B cell (primary cell): ENCODE measurements around the gene COL21A1. TPM values are rescaled to one million over a fixed set of nuclear protein-coding genes. Genes with fewer than 3 reads are reported as not detected.

Source experiments
- ATAC-seq: fragments of 200-7000 bp; cut with Tn5 transposase; one replicate; pipeline ENCODE4 v1.10.0; 2021; ENCODE audit warnings: low read depth, mild to moderate bottlenecking, moderate number of reproducible peaks, moderate library complexity
- CTCF ChIA-PET: fragments of 350-600 bp; sonication (Branson Sonifier 250); formaldehyde crosslinking; loops from one replicate; lab custom pipeline; 2021; ENCODE audit warnings: antibody characterized with exemption, inconsistent platforms; lab: Charles Lee
- POLR2A ChIA-PET: fragments of 350-600 bp; sonication (Branson Sonifier 250); formaldehyde crosslinking; loops from one replicate; lab custom pipeline; 2021; ENCODE audit warnings: antibody characterized with exemption; lab: Charles Lee
- DNase-seq: peaks from one replicate; pipeline ENCODE4 v3.0.0; 2013
- H2AFZ ChIP-seq: 2 replicates; pipeline ENCODE4 v1.6.1; 2012; ENCODE audit warnings: mild to moderate bottlenecking, low read depth, low read length; ENCODE audit not compliant: insufficient read depth, poor library complexity, severe bottlenecking
- H3K27ac ChIP-seq, 2 donors: 1 replicate in 1 of 2; 2 replicates in 1 of 2; pipeline ENCODE4 v1.5.1; 2012 to 2013; ENCODE audit warnings: low read length in 2 of 2, mild to moderate bottlenecking in 2 of 2, moderate library complexity in 1 of 2
- H3K27me3 ChIP-seq, 4 experiments: fragments of 200-600 bp in 1 of 4; sonication (generic) in 1 of 4; replicated peaks in 1 of 4; 1 replicate in 2 of 4; 2 replicates in 2 of 4; pipeline versions ENCODE4 v1.6.1 to v1.7.0; 2013 to 2016; ENCODE audit warnings: low read length in 3 of 4, mild to moderate bottlenecking in 2 of 4, mixed read lengths in 1 of 4, moderate library complexity in 1 of 4; ENCODE audit not compliant: insufficient read depth in 4 of 4, control insufficient read depth in 3 of 4; ENCODE audit errors: control extremely low read depth in 1 of 4
- H3K36me3 ChIP-seq, 2 experiments: replicated peaks in 1 of 2; 1 replicate in 1 of 2; 2 replicates in 1 of 2; pipeline versions ENCODE4 v1.6.1 to v1.7.1; 2013; ENCODE audit warnings: low read length in 1 of 2; ENCODE audit not compliant: insufficient read depth in 2 of 2, control insufficient read depth in 1 of 2; ENCODE audit errors: control extremely low read depth in 1 of 2, extremely low read depth in 1 of 2
- H3K4me1 ChIP-seq, 2 donors: fragments of 200-600 bp in 1 of 2; sonication (generic) in 1 of 2; 1 replicate in 1 of 2; 2 replicates in 1 of 2; pipeline versions ENCODE4 v1.5.1 to v1.6.1; 2013 to 2017; ENCODE audit warnings: low read length in 2 of 2; ENCODE audit not compliant: control insufficient read depth in 2 of 2, insufficient read depth in 2 of 2
- H3K4me2 ChIP-seq: replicated peaks from 2 replicates; pipeline ENCODE3; 2012; ENCODE audit warnings: mild to moderate bottlenecking, low read depth, low read length; ENCODE audit not compliant: poor library complexity, severe bottlenecking
- H3K4me3 ChIP-seq, 5 experiments: fragments of 200-600 bp in 1 of 5; sonication (generic) in 1 of 5; 1 replicate in 3 of 5; 2 replicates in 2 of 5; pipeline versions ENCODE4 v1.5.1 to v1.7.0; 2011 to 2016; ENCODE audit warnings: low read length in 4 of 5, mild to moderate bottlenecking in 4 of 5, low read depth in 2 of 5, control low read depth in 1 of 5, moderate library complexity in 1 of 5; ENCODE audit not compliant: insufficient read depth in 1 of 5; ENCODE audit errors: control extremely low read depth in 1 of 5, extremely low read depth in 1 of 5
- H3K79me2 ChIP-seq: fragments of 200-600 bp; sonication (generic); one replicate; pipeline ENCODE4 v1.6.0; 2016; ENCODE audit warnings: low read length; ENCODE audit not compliant: control insufficient read depth, insufficient read depth
- H3K9ac ChIP-seq: fragments of 200-600 bp; sonication (generic); 2 replicates; pipeline ENCODE4 v1.6.1; 2017; ENCODE audit warnings: mild to moderate bottlenecking, low read length, moderate library complexity
- H3K9me3 ChIP-seq, 3 donors: one replicate each; pipeline versions ENCODE4 v1.6.1 to v1.7.1; 2013; ENCODE audit warnings: low read length in 2 of 3; ENCODE audit not compliant: control insufficient read depth in 2 of 3, insufficient read depth in 1 of 3; ENCODE audit errors: control extremely low read depth in 1 of 3
- H4K20me1 ChIP-seq: 2 replicates; pipeline ENCODE4 v1.6.0; 2012; ENCODE audit warnings: mild to moderate bottlenecking, low read length; ENCODE audit not compliant: insufficient read depth, control insufficient read depth, poor library complexity, severe bottlenecking
- H3K27ac Mint-ChIP-seq: one replicate; pipeline ENCODE4 v1.8.0; 2021; ENCODE audit warnings: mixed read lengths
- H3K27me3 Mint-ChIP-seq: one replicate; pipeline ENCODE4 v1.8.0; 2021; ENCODE audit warnings: mixed read lengths
- H3K4me1 Mint-ChIP-seq: one replicate; pipeline ENCODE4 v1.8.0; 2021; ENCODE audit warnings: mixed read lengths
- H3K4me3 Mint-ChIP-seq: one replicate; pipeline ENCODE4 v1.8.0; 2021; ENCODE audit warnings: mixed read lengths
- H3K9me3 Mint-ChIP-seq: one replicate; pipeline ENCODE4 v1.8.0; 2022; ENCODE audit warnings: mixed read lengths; ENCODE audit not compliant: insufficient read depth
- EZH2 ChIP-seq: IDR thresholded peaks from 2 replicates; pipeline ENCODE4 v1.6.1; 2012; ENCODE audit warnings: borderline replicate concordance, low read depth, mild to moderate bottlenecking, moderate library complexity, low read length; ENCODE audit not compliant: insufficient read depth, poor library complexity, severe bottlenecking
- WGBS: methylation state at CpG from one replicate; pipeline ENCODE4 v1.1.5; 2013; ENCODE audit warnings: missing lambda C conversion rate; ENCODE audit not compliant: insufficient coverage; 5-methylcytosine and 5-hydroxymethylcytosine counted together
- intact Hi-C: fragments of 100-400 bp; cut with micrococcal nuclease; formaldehyde crosslinking; loops from one replicate; pipeline ENCODE4 v1.10.0; 2022
- polyA plus RNA-seq: library from polyadenylated mRNA; depleted of rRNA; stranded (reverse); fragments of >200 nt; gene quantifications from 2 replicates; pipeline ENCODE4 v1.2.3, GENCODE V29; 2012
- total RNA-seq, 2 donors: library from RNA; stranded (reverse); fragments of 120-200 nt in 1 of 2; gene quantifications; 1 replicate in 1 of 2; 2 replicates in 1 of 2; pipeline versions ENCODE4 v1.2.3 to v1.2.4, GENCODE V29; 2013 to 2022
- TF ChIP-seq, protein P1 (sequence below): fragments of 200-600 bp; IDR thresholded peaks from one replicate; pipeline ENCODE4 v1.8.0; 2022; ENCODE audit warnings: antibody characterized with exemption, mild to moderate bottlenecking

Gene COL21A1
- total and polyA plus RNA-seq, 2 donors (not counting 1 experiment from before 2014, with no cell fraction given) = not detected

DNA sequence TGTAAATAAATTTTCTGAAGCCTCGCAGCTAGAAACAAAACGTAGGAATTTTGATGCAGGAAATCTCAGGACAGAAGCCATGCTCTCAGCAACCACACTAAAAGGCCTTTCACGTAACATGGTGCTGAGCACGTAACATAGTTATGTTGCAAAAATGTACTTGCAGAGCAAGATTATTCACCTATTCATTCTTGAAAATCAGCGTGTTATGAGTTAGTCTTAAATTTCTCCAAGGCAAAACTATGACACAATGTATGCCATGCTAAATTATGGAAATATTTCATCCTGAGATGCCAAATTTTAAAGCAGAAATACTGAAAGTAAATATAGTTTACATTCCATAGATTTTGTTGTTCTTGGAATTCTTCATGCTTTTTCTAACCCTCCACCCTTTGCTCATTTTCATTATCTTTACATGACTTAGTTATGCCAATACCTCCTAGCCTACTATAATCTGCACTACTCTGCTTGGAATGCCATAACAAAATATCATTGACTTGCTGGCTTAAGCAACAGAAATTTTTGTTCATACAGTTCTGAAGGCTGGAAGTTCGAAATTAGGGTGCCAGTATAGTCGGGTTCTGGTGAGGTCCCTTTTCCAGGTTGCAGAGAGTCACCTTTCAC, 192.2 kb downstream of the COL21A1 start:
- intact Hi-C loops = no loop called here

DNA sequence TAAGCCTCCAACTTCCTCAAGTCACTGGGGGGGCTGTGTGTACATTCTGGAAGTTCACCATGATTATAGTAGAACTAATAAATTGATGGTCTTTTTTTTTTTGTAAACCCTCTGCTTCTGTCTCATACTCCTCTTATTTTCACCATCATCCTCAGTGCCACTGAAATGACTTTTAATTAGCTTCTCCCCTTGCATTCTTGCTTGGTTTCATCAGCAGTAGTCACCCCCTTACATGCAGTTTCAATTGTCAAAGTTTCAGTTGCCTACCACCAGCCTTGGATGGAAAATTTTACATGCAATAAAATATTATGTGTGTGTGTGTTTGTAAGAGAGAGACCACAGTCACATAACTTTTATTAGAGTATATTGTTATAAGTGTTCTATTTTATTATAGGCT, 196.2 kb downstream of the COL21A1 start:
- Mint-ChIP-seq H3K27me3 (no peaks in the 10 kb centered on the region), H3K4me3 (no peak overlapping the region), H3K27ac (no peak overlapping the region), H3K4me1 (no peaks in the 10 kb centered on the region), H3K9me3 (no peaks in the 10 kb centered on the region)
- no peak overlapping the region for H3K4me3 ChIP-seq
- no peak overlapping the region for H3K27ac ChIP-seq
- TF ChIP-seq EZH2 = no peak
- TF ChIP-seq, protein P1, sequence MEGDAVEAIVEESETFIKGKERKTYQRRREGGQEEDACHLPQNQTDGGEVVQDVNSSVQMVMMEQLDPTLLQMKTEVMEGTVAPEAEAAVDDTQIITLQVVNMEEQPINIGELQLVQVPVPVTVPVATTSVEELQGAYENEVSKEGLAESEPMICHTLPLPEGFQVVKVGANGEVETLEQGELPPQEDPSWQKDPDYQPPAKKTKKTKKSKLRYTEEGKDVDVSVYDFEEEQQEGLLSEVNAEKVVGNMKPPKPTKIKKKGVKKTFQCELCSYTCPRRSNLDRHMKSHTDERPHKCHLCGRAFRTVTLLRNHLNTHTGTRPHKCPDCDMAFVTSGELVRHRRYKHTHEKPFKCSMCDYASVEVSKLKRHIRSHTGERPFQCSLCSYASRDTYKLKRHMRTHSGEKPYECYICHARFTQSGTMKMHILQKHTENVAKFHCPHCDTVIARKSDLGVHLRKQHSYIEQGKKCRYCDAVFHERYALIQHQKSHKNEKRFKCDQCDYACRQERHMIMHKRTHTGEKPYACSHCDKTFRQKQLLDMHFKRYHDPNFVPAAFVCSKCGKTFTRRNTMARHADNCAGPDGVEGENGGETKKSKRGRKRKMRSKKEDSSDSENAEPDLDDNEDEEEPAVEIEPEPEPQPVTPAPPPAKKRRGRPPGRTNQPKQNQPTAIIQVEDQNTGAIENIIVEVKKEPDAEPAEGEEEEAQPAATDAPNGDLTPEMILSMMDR = no peak
- H3K4me1 ChIP-seq = no peaks in the 10 kb centered on the region
- H4K20me1 ChIP-seq = no peaks in the 10 kb centered on the region
- no peaks in the 10 kb centered on the region for H3K27me3 ChIP-seq
- no peak for DNase-seq
- POLR2A ChIA-PET = no interaction called here
- no peaks in the 10 kb centered on the region for H3K36me3 ChIP-seq
- no peak overlapping the region for H2AFZ ChIP-seq
- ATAC-seq = no peak
- H3K9ac ChIP-seq = no peak overlapping the region
- peaks cover 0 to 4% (median 0%) of the 10 kb centered on the region in 3 donors for H3K9me3 ChIP-seq
- H3K79me2 ChIP-seq = no peaks in the 10 kb centered on the region
- CTCF ChIA-PET = no interaction called here
- no peak overlapping the region for H3K4me2 ChIP-seq
- intact Hi-C loops = no loop called here

More for the DNA sequence above, 192.2 kb downstream of the COL21A1 start:
- no peaks in the 10 kb centered on the region for H3K27me3 ChIP-seq
- 100% methylated on average over 1 of the region's 7 CpGs for WGBS
- TF ChIP-seq EZH2 = no peak
- TF ChIP-seq, protein P1 = no peak
- DNase-seq = no peak
- no peaks in the 10 kb centered on the region for H3K27me3 Mint-ChIP-seq
- no peaks in the 10 kb centered on the region for H3K4me1 ChIP-seq
- no peak overlapping the region for H3K4me2 ChIP-seq
- H3K4me3 ChIP-seq = no peak overlapping the region
- H3K9ac ChIP-seq = no peak overlapping the region
- H3K79me2 ChIP-seq = no peaks in the 10 kb centered on the region
- CTCF ChIA-PET = no interaction called here
- no peak for ATAC-seq
- no peaks in the 10 kb centered on the region for H3K36me3 ChIP-seq
- H3K9me3 Mint-ChIP-seq = no peaks in the 10 kb centered on the region
- H4K20me1 ChIP-seq = no peaks in the 10 kb centered on the region
- H2AFZ ChIP-seq = no peak overlapping the region
- H3K9me3 ChIP-seq = peaks cover 0 to 4% (median 0%) of the 10 kb centered on the region in 3 donors
- H3K4me1 Mint-ChIP-seq = no peaks in the 10 kb centered on the region
- H3K27ac Mint-ChIP-seq = no peak overlapping the region
- no peak overlapping the region for H3K27ac ChIP-seq
- no peak overlapping the region for H3K4me3 Mint-ChIP-seq
- POLR2A ChIA-PET = no interaction called here
